PC-9 (cell line): Measurements from ENCODE around the gene ATRNL1.

ENCODE experiments used
- CTCF ChIP-seq: fragments of 200-600 bp; sonication (generic); conservative IDR thresholded peaks from 2 replicates; pipeline ENCODE4 v1.6.1; 2017; ENCODE audit warnings: mixed run types, antibody characterized with exemption, mild to moderate bottlenecking, moderate library complexity
- EZH2 ChIP-seq: fragments of 200-600 bp; sonication (generic); IDR thresholded peaks from 2 replicates; pipeline ENCODE4 v1.8.0; 2017; ENCODE audit warnings: antibody characterized with exemption, low read depth

DNA sequence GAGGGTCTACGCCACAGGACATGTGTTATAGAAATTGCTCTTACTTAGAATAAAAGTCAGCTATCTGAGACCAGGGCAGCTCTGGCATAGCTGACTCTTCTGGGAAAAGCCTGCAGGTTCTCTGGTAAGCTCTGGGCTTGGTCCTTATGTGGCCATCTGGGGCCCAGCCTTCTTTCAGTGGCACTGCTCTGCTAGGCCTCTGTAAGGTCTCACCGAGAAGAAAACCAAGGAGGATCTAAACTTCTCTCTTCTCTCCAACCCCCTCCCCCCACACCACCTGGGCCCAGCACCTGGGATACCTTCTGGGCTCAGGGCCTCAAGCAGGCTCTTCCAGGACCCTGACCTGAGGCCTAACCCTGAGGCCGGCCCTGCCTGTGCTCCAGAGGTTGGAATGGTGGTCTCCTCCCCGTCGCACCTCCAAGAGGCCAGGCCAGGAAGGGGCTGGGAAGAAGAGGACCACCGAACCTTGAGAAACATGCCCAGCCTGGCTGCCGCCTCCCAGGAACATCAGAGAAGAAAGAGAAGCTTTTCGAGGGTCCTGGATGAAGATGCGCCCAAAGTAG lies 856.2 kb downstream of the ATRNL1 start:
- no peak for TF ChIP-seq CTCF
- TF ChIP-seq EZH2: no peak
